Nephron (organoid): ENCODE results near the gene ANKRD55.

Experiments used
- H3K27ac Mint-ChIP-seq, 3 experiments: 2 replicates each; pipeline ENCODE4 v1.8.0; 2020; ENCODE audit warnings: mixed read lengths in 3 of 3, mild to moderate bottlenecking in 2 of 3, moderate library complexity in 1 of 3
- H3K27me3 Mint-ChIP-seq: 2 replicates; pipeline ENCODE4 v1.8.0; 2021; ENCODE audit warnings: low read depth, mild to moderate bottlenecking, moderate library complexity, mixed read lengths
- H3K36me3 Mint-ChIP-seq: 2 replicates; pipeline ENCODE4 v1.8.0; 2020; ENCODE audit warnings: low read depth, mixed read lengths
- H3K4me1 Mint-ChIP-seq: 2 replicates; pipeline ENCODE4 v1.8.0; 2020; ENCODE audit warnings: mixed read lengths
- H3K4me3 Mint-ChIP-seq, 3 experiments: 2 replicates each; pipeline ENCODE4 v1.8.0; 2020; ENCODE audit warnings: mild to moderate bottlenecking in 3 of 3, mixed read lengths in 3 of 3, moderate library complexity in 2 of 3
- H3K9me3 Mint-ChIP-seq: 2 replicates; pipeline ENCODE4 v1.8.0; 2020; ENCODE audit warnings: mixed read lengths
- CTCF ChIP-seq, 3 experiments: fragments of 200-600 bp; sonication (generic); IDR thresholded peaks; one replicate each; pipeline ENCODE4 v1.5.0; 2021; ENCODE audit warnings: antibody characterized with exemption in 3 of 3; ENCODE audit not compliant: unreplicated experiment in 3 of 3

ANKRD55 gene

GRCh38 chr5:56072863-56073766 lies 160.0 kb downstream of the ANKRD55 start:
- no peak for TF ChIP-seq CTCF (IDR thresholded peaks at IDR 0.05; ENCODE audit: unreplicated experiment in 3 of 3)
- Mint-ChIP-seq H3K4me3 (no peak overlapping the region), H3K9me3 (no peaks in the 10 kb centered on the region)

GRCh38 chr5:56071470-56071869 lies 161.7 kb downstream of the ANKRD55 start:
- TF ChIP-seq CTCF (IDR thresholded peaks at IDR 0.05; ENCODE audit: unreplicated experiment in 3 of 3), result no peak
- Mint-ChIP-seq H3K36me3 (no peaks in the 10 kb centered on the region), H3K4me1 (peaks cover 47% of the 10 kb centered on the region), H3K4me3 (no peak overlapping the region), H3K9me3 (no peaks in the 10 kb centered on the region), H3K27ac (peak overlapping the region; percentile 90 to 94 (median 90)), H3K27me3 (peaks cover 3% of the 10 kb centered on the region)

More at GRCh38 chr5:56072863-56073766, 160.0 kb downstream of the ANKRD55 start:
- Mint-ChIP-seq H3K27ac (peak overlapping the region; percentile 70 to 83 (median 81)), H3K36me3 (no peaks in the 10 kb centered on the region), H3K27me3 (peaks cover 3% of the 10 kb centered on the region), H3K4me1 (peaks cover 55% of the 10 kb centered on the region)

DNA sequence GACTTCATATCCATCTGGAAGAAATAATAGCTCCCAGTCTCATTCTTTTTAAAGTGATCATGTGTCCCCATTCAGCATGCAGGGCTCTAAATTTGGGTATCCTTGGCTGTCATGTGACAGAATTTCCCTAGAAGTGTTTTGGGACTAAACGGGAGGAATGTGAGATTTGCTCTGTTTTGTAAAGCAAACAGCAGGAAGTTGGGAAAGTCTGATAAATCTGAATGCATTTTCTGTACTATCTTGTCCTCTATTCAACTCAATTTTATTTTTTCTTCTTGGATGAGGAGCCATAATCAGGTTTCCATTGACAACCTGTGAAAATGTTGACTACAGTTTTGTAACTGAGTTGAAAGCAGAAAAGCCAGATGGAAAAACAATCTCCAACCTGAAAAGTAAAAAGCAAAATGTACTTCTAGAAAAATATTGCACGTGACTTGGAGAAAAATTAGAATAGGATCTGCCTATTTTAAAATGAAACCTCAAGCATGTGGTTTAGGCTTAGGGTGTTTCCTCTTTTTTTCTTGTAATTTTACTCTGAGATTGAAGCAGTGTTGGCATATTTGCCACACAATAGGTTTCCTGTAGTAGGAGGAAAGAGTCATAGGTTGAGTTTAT lies 162.2 kb downstream of the ANKRD55 start:
- peaks cover 47% of the 10 kb centered on the region for H3K4me1 Mint-ChIP-seq
- H3K27me3 Mint-ChIP-seq, result peaks cover 3% of the 10 kb centered on the region
- H3K27ac Mint-ChIP-seq, result peak overlapping the region; percentile 90 to 94 (median 90)
- no peak overlapping the region for H3K4me3 Mint-ChIP-seq
- no peaks in the 10 kb centered on the region for H3K9me3 Mint-ChIP-seq
- TF ChIP-seq CTCF (IDR thresholded peaks at IDR 0.05; ENCODE audit: unreplicated experiment in 3 of 3), result no peak
- H3K36me3 Mint-ChIP-seq, result no peaks in the 10 kb centered on the region

DNA sequence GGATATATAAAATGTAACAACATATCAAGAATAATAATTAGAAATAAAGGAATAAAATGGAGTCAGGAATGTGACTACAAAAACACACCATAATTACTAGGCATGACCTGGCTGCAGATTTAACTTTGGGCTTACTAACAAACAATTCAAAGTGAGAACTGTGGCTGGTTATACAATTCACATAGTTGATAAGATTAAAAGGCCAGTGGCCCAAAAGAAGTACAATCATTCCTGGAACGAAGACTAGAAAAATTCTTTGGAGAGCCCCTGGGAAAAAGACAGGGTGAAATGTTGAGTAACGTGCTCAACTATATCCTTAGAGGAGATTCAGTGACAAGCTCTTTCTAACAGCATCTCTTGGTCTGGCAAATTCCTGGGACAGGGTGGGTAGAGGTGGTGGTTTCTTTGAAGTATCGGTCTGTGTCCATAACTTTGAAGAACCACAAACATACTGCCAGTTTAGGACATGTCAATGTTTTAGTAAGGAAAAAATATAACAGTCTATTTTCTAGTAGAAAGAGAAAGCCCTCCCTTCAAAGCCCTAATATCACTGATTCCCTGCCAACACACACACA lies 163.4 kb downstream of the ANKRD55 start:
- no peaks in the 10 kb centered on the region for H3K36me3 Mint-ChIP-seq

GRCh38 chr5:56066931-56067450 lies 166.1 kb downstream of the ANKRD55 start:
- H3K27me3 Mint-ChIP-seq, result peaks cover 3% of the 10 kb centered on the region
- H3K4me1 Mint-ChIP-seq, result peaks cover 35% of the 10 kb centered on the region
- no peaks in the 10 kb centered on the region for H3K9me3 Mint-ChIP-seq
- no peaks in the 10 kb centered on the region for H3K36me3 Mint-ChIP-seq
- H3K4me3 Mint-ChIP-seq, result no peak overlapping the region
- no peak for TF ChIP-seq CTCF (IDR thresholded peaks at IDR 0.05; ENCODE audit: unreplicated experiment in 3 of 3)
- peak overlapping the region in 1 of 3 experiments; percentile 27 for H3K27ac Mint-ChIP-seq

More for the DNA sequence above, 163.4 kb downstream of the ANKRD55 start:
- H3K4me3 Mint-ChIP-seq, result no peak overlapping the region
- peak overlapping the region; percentile 90 to 94 (median 90) for H3K27ac Mint-ChIP-seq
- TF ChIP-seq CTCF (IDR thresholded peaks at IDR 0.05; ENCODE audit: unreplicated experiment in 3 of 3), result no peak
- no peaks in the 10 kb centered on the region for H3K9me3 Mint-ChIP-seq
- peaks cover 3% of the 10 kb centered on the region for H3K27me3 Mint-ChIP-seq
- H3K4me1 Mint-ChIP-seq, result peaks cover 38% of the 10 kb centered on the region
